ENCODE measurements around the gene CCDC149. TPM values are rescaled to one million over a fixed set of nuclear protein-coding genes. Genes with fewer than 3 reads are reported as not detected.

CCDC149 gene
- total and polyA plus RNA-seq, 2 of the 8 experiments (the other 6 are each of a cell fraction or from before 2014, with no cell fraction given): 2.2 to 5.6 TPM

DNA sequence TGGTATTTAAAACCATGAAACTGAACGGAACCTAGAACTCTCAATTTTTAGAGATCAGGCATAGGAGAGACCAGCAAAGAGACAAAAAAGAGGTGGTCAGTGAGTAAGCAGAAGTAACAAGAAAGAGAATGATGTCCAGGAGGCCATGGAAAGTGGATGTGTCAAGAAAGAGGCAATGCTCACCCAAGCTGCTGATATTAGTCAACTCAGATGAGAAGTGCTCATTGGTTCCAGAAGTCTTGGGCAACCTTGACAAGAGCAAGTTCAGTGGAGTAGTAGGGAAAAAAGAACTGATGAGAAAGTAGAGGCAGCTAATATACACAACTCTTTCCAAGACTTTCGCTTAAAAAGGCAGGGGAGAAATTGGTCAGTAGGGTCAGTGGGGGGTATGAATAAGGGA, 23.0 kb upstream of the CCDC149 start:
- no peak overlapping the region for H3K56ac ChIP-seq (replicated peaks; ENCODE audit: insufficient read length, low read depth, low read length)
- DNase-seq (ENCODE audit: low read depth in 1 of 2, low spot score in 2 of 2) (no peak), FAIRE-seq (no peak)
- H2BK120ac ChIP-seq (replicated peaks; ENCODE audit: low read depth, low read length): no peak overlapping the region
- H3K4me3 ChIP-seq (ENCODE audit: extremely low read depth in 1 of 4, insufficient read depth in 2 of 4, low read depth in 3 of 4, low read length in 4 of 4): no peak overlapping the region
- H3K14ac ChIP-seq (ENCODE audit: insufficient read length): no peak overlapping the region
- 88% methylated on average over 2 of the region's 2 CpGs; no CpG with 5 or more reads in 1 of the 2 experiments for WGBS, 2 experiments (ENCODE audit: extremely low coverage in 1 of 2, insufficient coverage in 1 of 2, insufficient read length in 1 of 2, insufficient replicate concordance in 2 of 2, low coverage in 1 of 2, low lambda C conversion rate in 2 of 2, missing lambda C conversion rate in 1 of 2)
- H2BK5ac ChIP-seq (ENCODE audit: low read depth, low read length): no peak overlapping the region
- H3K23me2 ChIP-seq (ENCODE audit: low read depth, low read length): no peaks in the 10 kb centered on the region
- H3K9ac ChIP-seq (replicated peaks in 1 of 4; ENCODE audit: extremely low read depth in 1 of 4, low read depth in 3 of 4, low read length in 3 of 4): no peak overlapping the region
- no peak overlapping the region for H3K4ac ChIP-seq (replicated peaks; ENCODE audit: insufficient read length, low read depth, low read length)
- H3K23ac ChIP-seq (ENCODE audit: insufficient read length): no peak overlapping the region
- ChIA-PET POLR2A (ENCODE audit: partially characterized antibody) (no interaction called here), CTCF (ENCODE audit: partially characterized antibody) (no interaction called here)
- no peak overlapping the region for H2AFZ ChIP-seq (ENCODE audit: low read length)
- no peak overlapping the region for H2BK15ac ChIP-seq (ENCODE audit: low read length)
- H3K79me2 ChIP-seq (ENCODE audit: control insufficient read depth in 1 of 2, insufficient read depth in 2 of 2, low read length in 2 of 2): no peaks in the 10 kb centered on the region
- H3K27me3 ChIP-seq (replicated peaks in 1 of 4; ENCODE audit: control insufficient read depth in 3 of 4, extremely low read depth in 1 of 4, insufficient read depth in 3 of 4, low read length in 3 of 4): no peaks in the 10 kb centered on the region
- no peaks in the 10 kb centered on the region for H4K20me1 ChIP-seq (replicated peaks in 1 of 2; ENCODE audit: control insufficient read depth in 1 of 2, insufficient read depth in 2 of 2, low read length in 2 of 2)
- no peak overlapping the region for H2BK20ac ChIP-seq (ENCODE audit: low read length)
- no peaks in the 10 kb centered on the region for H3K79me1 ChIP-seq (ENCODE audit: low read depth, low read length)
- no peak overlapping the region for H3K18ac ChIP-seq (ENCODE audit: extremely low read depth, low read length)
- H3K27ac ChIP-seq (ENCODE audit: low read depth, low read length): no peak overlapping the region
- H3K9me3 ChIP-seq (ENCODE audit: insufficient read depth in 2 of 2, low read depth in 1 of 2, low read length in 1 of 2): peaks cover 25 to 33% of the 10 kb centered on the region in 2 experiments
- no peak overlapping the region for H2AK5ac ChIP-seq (ENCODE audit: low read depth, low read length)
- H3K4me1 ChIP-seq (replicated peaks in 1 of 4; ENCODE audit: control insufficient read depth in 3 of 4, insufficient read depth in 4 of 4, low read length in 3 of 4): no peaks in the 10 kb centered on the region
- H4K5ac ChIP-seq (ENCODE audit: insufficient read length, low read depth, low read length): no peak overlapping the region
- no peak overlapping the region for H2BK12ac ChIP-seq (ENCODE audit: low read depth, low read length)
- no peak overlapping the region for H4K8ac ChIP-seq (ENCODE audit: extremely low read depth, insufficient read depth, low read length)
- H3K4me2 ChIP-seq (ENCODE audit: insufficient read depth in 1 of 2, low read depth in 2 of 2, low read length in 2 of 2): no peak overlapping the region
- no peaks in the 10 kb centered on the region for H3K36me3 ChIP-seq (ENCODE audit: control insufficient read depth in 2 of 4, insufficient read depth in 4 of 4, low read length in 3 of 4)
- H4K91ac ChIP-seq (replicated peaks; ENCODE audit: insufficient read length, low read length): no peak overlapping the region
- TF ChIP-seq RAD21 (IDR thresholded peaks at IDR 0.05 in 1 of 2, conservative IDR thresholded peaks at IDR 0.05 in 1 of 2; ENCODE audit: low read depth in 2 of 2, low read length in 2 of 2): no peak
- no peak for TF ChIP-seq YY1 (IDR thresholded peaks at IDR 0.05; ENCODE audit: low read depth, low read length)
- no peak for TF ChIP-seq CHD1 (IDR thresholded peaks at IDR 0.05; ENCODE audit: low read depth, low read length)
- TF ChIP-seq POLR2AphosphoS5 (IDR thresholded peaks at IDR 0.05; ENCODE audit: low read depth, low read length): no peak
- TF ChIP-seq HDAC6 (IDR thresholded peaks at IDR 0.05; ENCODE audit: low read depth, low read length): no peak
- no peak for TF ChIP-seq GABPA (IDR thresholded peaks at IDR 0.05; ENCODE audit: borderline replicate concordance, insufficient read depth, low read length)
- no peak for TF ChIP-seq CREB1 (IDR thresholded peaks at IDR 0.05)
- TF ChIP-seq SAP30 (IDR thresholded peaks at IDR 0.05; ENCODE audit: insufficient read depth, insufficient replicate concordance, low read length): no peak
- TF ChIP-seq POU5F1 (IDR thresholded peaks at IDR 0.05; ENCODE audit: low read depth, low read length): no peak
- no peak for TF ChIP-seq NRF1 (IDR thresholded peaks at IDR 0.05; ENCODE audit: low read depth, low read length)
- TF ChIP-seq, protein P1, sequence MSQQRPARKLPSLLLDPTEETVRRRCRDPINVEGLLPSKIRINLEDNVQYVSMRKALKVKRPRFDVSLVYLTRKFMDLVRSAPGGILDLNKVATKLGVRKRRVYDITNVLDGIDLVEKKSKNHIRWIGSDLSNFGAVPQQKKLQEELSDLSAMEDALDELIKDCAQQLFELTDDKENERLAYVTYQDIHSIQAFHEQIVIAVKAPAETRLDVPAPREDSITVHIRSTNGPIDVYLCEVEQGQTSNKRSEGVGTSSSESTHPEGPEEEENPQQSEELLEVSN (IDR thresholded peaks at IDR 0.05): no peak
- TF ChIP-seq, protein P2, sequence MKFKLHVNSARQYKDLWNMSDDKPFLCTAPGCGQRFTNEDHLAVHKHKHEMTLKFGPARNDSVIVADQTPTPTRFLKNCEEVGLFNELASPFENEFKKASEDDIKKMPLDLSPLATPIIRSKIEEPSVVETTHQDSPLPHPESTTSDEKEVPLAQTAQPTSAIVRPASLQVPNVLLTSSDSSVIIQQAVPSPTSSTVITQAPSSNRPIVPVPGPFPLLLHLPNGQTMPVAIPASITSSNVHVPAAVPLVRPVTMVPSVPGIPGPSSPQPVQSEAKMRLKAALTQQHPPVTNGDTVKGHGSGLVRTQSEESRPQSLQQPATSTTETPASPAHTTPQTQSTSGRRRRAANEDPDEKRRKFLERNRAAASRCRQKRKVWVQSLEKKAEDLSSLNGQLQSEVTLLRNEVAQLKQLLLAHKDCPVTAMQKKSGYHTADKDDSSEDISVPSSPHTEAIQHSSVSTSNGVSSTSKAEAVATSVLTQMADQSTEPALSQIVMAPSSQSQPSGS (IDR thresholded peaks at IDR 0.05; ENCODE audit: low read length): no peak
- no peak for TF ChIP-seq RFX5 (IDR thresholded peaks at IDR 0.05; ENCODE audit: borderline replicate concordance, low read depth, low read length)
